DOHH2 (cell line): ENCODE results near the gene CD3D.

Source experiments
- H3F3A ChIP-seq: fragments of 200-600 bp; sonication (generic), shearing (Covaris generic); 2 replicates; pipeline ENCODE4 v1.6.0; 2016; ENCODE audit warnings: antibody characterized with exemption, mild to moderate bottlenecking; ENCODE audit not compliant: control insufficient read depth, insufficient read depth
- H3K27ac ChIP-seq: fragments of 200-600 bp; sonication (generic); 2 replicates; pipeline ENCODE4 v1.5.1; 2014; ENCODE audit warnings: low read depth, mild to moderate bottlenecking, low read length, moderate library complexity
- H3K27me3 ChIP-seq: fragments of 200-600 bp; sonication (generic); 2 replicates; pipeline ENCODE4 v1.6.1; 2014; ENCODE audit warnings: mild to moderate bottlenecking, low read length, mixed read lengths; ENCODE audit not compliant: control insufficient read depth
- H3K36me3 ChIP-seq: fragments of 200-600 bp; sonication (generic); 2 replicates; pipeline ENCODE4 v1.6.1; 2014; ENCODE audit warnings: mild to moderate bottlenecking, low read length, moderate library complexity, mixed read lengths; ENCODE audit not compliant: control insufficient read depth
- H3K4me1 ChIP-seq: fragments of 200-600 bp; sonication (generic); 2 replicates; pipeline ENCODE4 v1.6.1; 2014; ENCODE audit warnings: mild to moderate bottlenecking, low read length, mixed read lengths; ENCODE audit not compliant: control insufficient read depth
- H3K4me2 ChIP-seq: fragments of 200-600 bp; sonication (generic); 2 replicates; pipeline ENCODE4 v1.6.0; 2014; ENCODE audit warnings: mild to moderate bottlenecking, low read length, moderate library complexity
- H3K4me3 ChIP-seq: fragments of 200-600 bp; sonication (generic); 2 replicates; pipeline ENCODE4 v1.5.1; 2014; ENCODE audit warnings: mild to moderate bottlenecking, low read length, mixed read lengths
- H3K79me2 ChIP-seq: fragments of 200-600 bp; sonication (generic); 2 replicates; pipeline ENCODE4 v1.6.1; 2014; ENCODE audit warnings: mild to moderate bottlenecking, low read length, mixed read lengths; ENCODE audit not compliant: control insufficient read depth
- H3K9me2 ChIP-seq: fragments of 200-600 bp; sonication (generic); replicated peaks from 2 replicates; pipeline ENCODE4 v1.6.1; 2014; ENCODE audit warnings: mild to moderate bottlenecking, low read length, mixed read lengths; ENCODE audit not compliant: control insufficient read depth
- H3K9me3 ChIP-seq: fragments of 200-600 bp; sonication (generic); 2 replicates; pipeline ENCODE4 v1.6.1; 2014; ENCODE audit warnings: antibody characterized with exemption, low read length, mixed read lengths; ENCODE audit not compliant: control insufficient read depth, insufficient read depth
- H4K20me1 ChIP-seq: fragments of 200-600 bp; sonication (generic); 2 replicates; pipeline ENCODE4 v1.6.0; 2014; ENCODE audit warnings: low read depth, mild to moderate bottlenecking, antibody characterized with exemption, low read length, moderate library complexity; ENCODE audit not compliant: control insufficient read depth, insufficient read depth
- CTCF ChIP-seq: fragments of 200-600 bp; sonication (generic); IDR thresholded peaks from one replicate; pipeline ENCODE4 v1.5.1; 2014; ENCODE audit warnings: antibody characterized with exemption, mild to moderate bottlenecking, low read depth, low read length; ENCODE audit not compliant: poor library complexity, severe bottlenecking
- EZH2phosphoT487 ChIP-seq: fragments of 200-600 bp; sonication (generic); IDR thresholded peaks from 2 replicates; pipeline ENCODE4 v1.6.1; 2017; ENCODE audit warnings: borderline replicate concordance, mild to moderate bottlenecking, antibody characterized with exemption, low read length, moderate library complexity, mixed read lengths

CD3D gene

GRCh38 chr11:118343248-118343647, 743 bp upstream of the CD3D start:
- peaks cover 23% of the 10 kb centered on the region for H3K4me1 ChIP-seq
- H3K9me2 ChIP-seq = no peaks in the 10 kb centered on the region

DNA sequence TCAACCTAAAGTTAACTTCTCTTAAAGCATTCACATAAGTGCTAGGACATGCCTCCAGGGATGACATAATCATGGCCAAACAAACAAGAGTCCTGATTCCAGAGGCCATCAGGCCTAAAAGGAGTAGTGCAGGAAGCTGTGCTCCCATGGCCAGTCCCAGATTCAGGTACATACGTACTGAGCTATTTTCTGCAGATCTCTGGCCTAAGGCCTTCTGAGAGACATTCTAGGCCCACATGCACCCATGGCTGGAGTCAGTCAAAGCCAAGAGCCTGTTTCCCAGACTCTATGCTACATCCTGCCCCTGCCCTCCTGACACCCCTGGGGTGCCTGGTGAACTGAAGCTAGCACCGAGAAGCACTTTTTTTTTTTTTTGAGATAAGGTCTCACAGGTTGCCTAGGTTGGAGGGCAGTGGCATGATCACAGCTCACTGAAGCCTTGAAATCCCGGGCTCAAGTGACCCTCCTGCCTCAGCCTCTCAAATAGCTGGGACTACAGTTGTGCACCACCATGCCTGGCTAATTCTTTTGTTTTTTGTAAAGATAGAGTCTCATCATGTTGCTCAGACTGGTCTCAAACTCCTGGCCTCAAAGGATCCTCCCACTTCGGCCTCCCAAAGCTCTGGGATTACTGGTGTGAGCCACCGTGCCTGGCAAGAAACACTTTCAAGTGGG, 553 bp downstream of the CD3D start:
- no peak overlapping the region for H3K4me2 ChIP-seq
- H3K4me3 ChIP-seq = no peak overlapping the region
- H3K9me3 ChIP-seq = no peaks in the 10 kb centered on the region
- H3K27me3 ChIP-seq = no peaks in the 10 kb centered on the region
- peaks cover 25% of the 10 kb centered on the region for H3K4me1 ChIP-seq
- no peak overlapping the region for H3K27ac ChIP-seq
- H3F3A ChIP-seq = no peaks in the 10 kb centered on the region
- H3K9me2 ChIP-seq = no peaks in the 10 kb centered on the region
- H4K20me1 ChIP-seq = no peaks in the 10 kb centered on the region
- no peaks in the 10 kb centered on the region for H3K36me3 ChIP-seq
- H3K79me2 ChIP-seq = no peaks in the 10 kb centered on the region
- TF ChIP-seq CTCF = no peak
- no peak for TF ChIP-seq EZH2phosphoT487

More at GRCh38 chr11:118343248-118343647, 743 bp upstream of the CD3D start:
- H3K27me3 ChIP-seq = no peaks in the 10 kb centered on the region
- H3K9me3 ChIP-seq = no peaks in the 10 kb centered on the region
- no peak overlapping the region for H3K4me2 ChIP-seq
- H4K20me1 ChIP-seq = no peaks in the 10 kb centered on the region
- no peak overlapping the region for H3K27ac ChIP-seq
- no peaks in the 10 kb centered on the region for H3K36me3 ChIP-seq
- no peaks in the 10 kb centered on the region for H3K79me2 ChIP-seq
- TF ChIP-seq CTCF = no peak
- TF ChIP-seq EZH2phosphoT487 = no peak
- no peak overlapping the region for H3K4me3 ChIP-seq
- no peaks in the 10 kb centered on the region for H3F3A ChIP-seq

GRCh38 chr11:118341261-118341660, 1.2 kb downstream of the CD3D start:
- H3K27ac ChIP-seq = no peak overlapping the region
- H3K79me2 ChIP-seq = no peaks in the 10 kb centered on the region
- H3K9me3 ChIP-seq = no peaks in the 10 kb centered on the region
- no peak for TF ChIP-seq EZH2phosphoT487
- no peak for TF ChIP-seq CTCF
- H3K4me3 ChIP-seq = no peak overlapping the region
- H3F3A ChIP-seq = no peaks in the 10 kb centered on the region
- H3K27me3 ChIP-seq = no peaks in the 10 kb centered on the region
- H3K4me2 ChIP-seq = no peak overlapping the region
- H3K9me2 ChIP-seq = no peaks in the 10 kb centered on the region
- H3K4me1 ChIP-seq = peaks cover 25% of the 10 kb centered on the region
- H4K20me1 ChIP-seq = no peaks in the 10 kb centered on the region
- no peaks in the 10 kb centered on the region for H3K36me3 ChIP-seq
